A204.1 (cell line): ENCODE measurements around the gene ID4.
"Not testable (repeated sequence)": the region's sequence is repeated elsewhere in the genome, so short reads cannot be mapped to it uniquely, and the experiment has no call there.

Experiments used
- FAIRE-seq: peaks from 2 replicates; lab custom pipeline; 2012; peaks lifted over from hg19 to GRCh38; lab: Jason Lieb, UNC

ID4 gene

DNA sequence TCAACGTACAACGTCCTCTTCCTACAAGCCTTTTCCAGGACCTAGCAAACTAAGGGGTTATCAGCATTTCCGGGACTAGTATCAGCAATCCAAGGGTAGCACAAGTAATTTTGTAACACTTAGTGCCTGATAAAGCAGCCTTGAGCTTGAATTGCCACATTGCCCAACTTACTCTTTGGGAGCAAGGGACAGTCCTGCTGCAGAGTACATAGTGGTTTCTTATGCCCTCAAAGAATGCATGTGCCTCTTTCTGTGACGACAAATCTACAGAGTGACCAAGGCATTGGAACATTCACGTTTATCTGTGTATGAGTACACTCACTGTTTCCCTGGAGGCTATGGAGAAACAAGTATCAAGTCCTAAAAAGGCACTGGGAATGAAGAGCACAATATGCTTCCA, 3.2 kb upstream of the ID4 start:
- no peak for FAIRE-seq

DNA sequence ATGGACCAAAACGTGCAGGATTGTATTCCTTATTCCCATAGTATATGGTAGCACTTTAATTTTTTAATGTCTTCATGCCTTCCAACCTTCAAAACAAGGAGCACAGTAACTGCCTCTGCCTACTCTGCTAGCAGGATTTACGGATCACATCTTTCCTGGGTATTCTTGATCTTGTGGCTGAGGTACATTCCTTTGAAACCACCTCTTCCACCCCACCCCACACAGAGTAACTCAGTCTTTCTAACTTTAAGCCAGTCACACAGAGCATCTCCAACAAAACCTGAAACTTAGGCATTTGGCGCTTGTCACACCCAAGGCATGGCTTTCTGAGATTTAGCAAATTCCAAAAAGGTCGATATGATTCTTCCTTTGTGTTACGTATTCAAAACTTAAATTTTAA, 2.3 kb upstream of the ID4 start:
- no peak for FAIRE-seq

DNA sequence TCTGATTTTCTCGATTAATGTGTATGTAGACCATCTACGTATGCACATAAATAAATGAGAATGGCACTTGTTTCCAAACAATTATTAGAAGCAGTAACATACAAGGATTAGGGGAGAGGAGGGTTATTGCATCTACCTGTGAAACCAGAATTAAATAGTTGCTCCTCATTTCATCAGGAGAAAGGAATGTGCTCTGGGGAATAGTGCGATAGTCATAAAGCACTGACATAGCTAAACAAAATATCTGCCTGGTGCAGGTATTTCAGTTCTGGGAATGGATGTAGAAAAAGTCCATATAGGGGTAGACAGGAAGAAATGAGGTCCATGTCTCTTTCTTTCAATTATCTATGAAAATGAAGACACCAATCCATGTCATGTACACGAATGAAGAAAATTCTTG, 1.6 kb upstream of the ID4 start:
- FAIRE-seq, result no peak

DNA sequence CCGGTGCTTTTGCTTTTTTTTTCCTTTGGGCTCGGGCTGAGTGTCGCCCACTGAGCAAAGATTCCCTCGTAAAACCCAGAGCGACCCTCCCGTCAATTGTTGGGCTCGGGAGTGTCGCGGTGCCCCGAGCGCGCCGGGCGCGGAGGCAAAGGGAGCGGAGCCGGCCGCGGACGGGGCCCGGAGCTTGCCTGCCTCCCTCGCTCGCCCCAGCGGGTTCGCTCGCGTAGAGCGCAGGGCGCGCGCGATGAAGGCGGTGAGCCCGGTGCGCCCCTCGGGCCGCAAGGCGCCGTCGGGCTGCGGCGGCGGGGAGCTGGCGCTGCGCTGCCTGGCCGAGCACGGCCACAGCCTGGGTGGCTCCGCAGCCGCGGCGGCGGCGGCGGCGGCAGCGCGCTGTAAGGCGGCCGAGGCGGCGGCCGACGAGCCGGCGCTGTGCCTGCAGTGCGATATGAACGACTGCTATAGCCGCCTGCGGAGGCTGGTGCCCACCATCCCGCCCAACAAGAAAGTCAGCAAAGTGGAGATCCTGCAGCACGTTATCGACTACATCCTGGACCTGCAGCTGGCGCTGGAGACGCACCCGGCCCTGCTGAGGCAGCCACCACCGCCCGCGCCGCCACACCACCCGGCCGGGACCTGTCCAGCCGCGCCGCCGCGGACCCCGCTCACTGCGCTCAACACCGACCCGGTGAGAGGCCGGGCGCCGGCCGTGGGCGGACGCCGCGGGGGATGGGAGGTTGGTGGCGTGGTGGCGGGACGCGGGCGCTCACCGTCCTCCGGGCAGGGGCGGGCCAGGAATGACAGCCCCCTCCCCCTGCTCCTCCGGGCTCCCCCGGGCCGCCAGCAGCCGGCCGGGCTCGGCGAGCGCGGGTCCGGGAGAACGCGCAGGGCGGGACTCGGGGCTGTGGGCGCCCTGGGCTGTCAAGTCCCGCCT, 606 bp downstream of the ID4 start:
- no peak for FAIRE-seq

DNA sequence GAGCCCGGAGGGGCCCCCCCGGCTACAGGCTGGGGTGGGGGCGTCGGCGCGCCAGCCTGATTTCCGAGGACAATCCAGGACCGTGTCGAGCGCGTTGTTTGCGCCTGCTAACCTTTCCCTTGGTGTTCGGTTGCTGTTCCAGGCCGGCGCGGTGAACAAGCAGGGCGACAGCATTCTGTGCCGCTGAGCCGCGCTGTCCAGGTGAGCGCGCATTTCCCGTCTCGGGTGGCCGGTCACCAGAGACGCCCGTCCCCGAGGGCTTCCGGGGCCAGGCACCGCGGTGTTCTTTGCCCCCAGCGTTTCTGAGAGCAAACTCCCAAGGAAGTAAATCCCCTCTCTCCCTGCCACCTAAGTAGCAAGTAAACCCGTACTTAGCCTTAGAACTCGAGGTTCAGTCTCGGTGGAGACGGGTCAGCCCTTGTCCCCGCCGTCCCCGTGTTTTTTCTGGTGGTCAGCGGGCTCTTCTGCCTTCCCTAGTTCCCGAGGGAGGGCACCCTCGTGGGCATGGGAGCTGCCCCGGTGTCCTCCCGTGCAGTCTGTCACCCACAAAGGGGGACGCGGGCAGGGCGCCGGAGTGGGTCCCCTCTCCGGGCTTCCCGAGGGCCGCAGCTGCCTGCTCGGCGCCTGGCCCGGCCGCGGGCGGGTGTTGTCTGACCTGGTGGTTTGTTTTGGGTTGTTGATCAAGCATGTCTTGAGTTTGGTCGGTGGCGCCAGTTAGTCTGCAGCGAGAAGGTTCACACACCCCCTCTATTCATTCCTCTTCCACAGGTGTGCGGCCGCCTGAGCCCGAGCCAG, 1.5 kb downstream of the ID4 start:
- no peak for FAIRE-seq

DNA sequence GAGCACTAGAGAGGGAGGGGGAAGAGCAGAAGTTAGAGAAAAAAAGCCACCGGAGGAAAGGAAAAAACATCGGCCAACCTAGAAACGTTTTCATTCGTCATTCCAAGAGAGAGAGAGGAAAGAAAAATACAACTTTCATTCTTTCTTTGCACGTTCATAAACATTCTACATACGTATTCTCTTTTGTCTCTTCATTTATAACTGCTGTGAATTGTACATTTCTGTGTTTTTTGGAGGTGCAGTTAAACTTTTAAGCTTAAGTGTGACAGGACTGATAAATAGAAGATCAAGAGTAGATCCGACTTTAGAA, 2.0 kb downstream of the ID4 start:
- FAIRE-seq, result no peak

DNA sequence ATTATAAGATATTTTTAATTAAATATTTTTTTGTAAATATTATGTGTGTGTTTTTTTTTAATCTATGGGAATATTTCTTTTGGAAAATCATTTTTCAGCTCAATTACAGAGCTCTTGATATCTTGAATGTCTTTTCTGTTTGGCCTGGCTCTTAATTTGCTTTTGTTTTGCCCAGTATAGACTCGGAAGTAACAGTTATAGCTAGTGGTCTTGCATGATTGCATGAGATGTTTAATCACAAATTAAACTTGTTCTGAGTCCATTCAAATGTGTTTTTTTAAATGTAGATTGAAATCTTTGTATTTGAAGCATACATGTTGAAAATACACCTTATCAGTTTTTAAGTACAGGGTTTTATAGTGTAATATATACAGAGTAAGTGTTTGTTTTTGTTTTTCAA, 2.6 kb downstream of the ID4 start:
- FAIRE-seq, result no peak

DNA sequence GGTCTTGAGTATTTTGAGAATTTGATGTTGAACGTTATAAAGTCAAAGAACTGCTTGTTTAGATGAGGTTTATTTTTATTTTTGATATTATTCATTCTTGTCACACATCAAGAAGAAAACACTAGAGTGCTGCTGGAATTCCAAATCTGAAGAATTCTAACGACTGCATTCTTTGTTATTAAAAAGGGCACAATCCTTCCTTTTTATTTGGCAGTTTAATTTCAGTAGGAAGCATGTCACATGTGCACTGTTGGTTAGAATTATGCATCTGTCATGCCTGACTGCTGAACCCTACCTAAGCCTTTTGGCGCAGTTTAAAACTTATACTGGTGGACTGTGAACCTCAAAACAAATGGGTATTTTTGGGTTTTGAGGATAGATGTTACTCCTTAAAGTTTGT, 4.0 kb downstream of the ID4 start:
- no peak for FAIRE-seq

DNA sequence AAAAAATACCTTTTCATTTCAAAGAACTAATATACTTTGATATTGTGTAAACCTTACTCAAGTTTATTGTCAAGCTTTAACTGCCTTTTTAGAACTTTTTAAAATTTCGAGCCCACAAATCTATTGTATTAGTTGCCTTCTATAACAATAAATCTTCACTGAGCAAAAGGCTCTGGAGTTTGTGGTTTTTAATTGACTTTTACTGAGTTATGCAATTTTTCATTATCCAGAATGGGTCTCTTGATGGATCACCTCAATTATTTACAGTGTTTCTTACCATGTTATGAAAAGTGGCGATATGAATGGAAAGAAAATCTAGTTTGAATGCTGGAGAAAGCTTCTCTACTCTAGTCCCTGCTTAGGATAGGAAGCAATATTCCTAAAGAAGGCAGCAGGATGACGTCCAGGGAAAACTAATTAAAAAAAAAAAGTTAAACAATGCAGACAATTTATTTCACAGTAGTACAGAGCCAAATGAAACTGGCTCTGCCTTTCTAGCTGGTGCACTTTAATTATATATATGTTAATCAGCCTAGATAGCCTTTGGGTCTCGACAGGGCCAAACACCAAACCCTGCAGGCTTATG, 5.0 kb downstream of the ID4 start:
- FAIRE-seq, result no peak

DNA sequence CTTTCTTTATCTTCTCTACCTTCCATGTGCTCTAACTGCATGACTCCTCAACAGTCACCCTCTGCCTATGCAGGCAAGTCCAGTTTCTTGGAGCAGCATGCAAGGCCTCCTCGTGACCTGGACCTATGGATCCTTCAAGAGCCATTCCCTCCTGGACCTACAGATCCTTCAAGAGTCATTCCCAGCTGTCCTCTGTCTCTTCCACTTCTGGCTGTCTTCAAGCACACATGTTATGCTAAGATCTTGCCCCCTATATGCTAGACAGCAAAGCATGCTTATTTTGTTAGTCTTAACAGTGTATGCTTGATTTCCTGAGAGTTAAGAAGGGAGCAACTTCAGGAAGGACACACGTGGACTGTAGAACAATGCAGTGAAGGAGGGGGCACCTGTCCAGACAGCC, 7.5 kb downstream of the ID4 start:
- FAIRE-seq, result no peak

DNA sequence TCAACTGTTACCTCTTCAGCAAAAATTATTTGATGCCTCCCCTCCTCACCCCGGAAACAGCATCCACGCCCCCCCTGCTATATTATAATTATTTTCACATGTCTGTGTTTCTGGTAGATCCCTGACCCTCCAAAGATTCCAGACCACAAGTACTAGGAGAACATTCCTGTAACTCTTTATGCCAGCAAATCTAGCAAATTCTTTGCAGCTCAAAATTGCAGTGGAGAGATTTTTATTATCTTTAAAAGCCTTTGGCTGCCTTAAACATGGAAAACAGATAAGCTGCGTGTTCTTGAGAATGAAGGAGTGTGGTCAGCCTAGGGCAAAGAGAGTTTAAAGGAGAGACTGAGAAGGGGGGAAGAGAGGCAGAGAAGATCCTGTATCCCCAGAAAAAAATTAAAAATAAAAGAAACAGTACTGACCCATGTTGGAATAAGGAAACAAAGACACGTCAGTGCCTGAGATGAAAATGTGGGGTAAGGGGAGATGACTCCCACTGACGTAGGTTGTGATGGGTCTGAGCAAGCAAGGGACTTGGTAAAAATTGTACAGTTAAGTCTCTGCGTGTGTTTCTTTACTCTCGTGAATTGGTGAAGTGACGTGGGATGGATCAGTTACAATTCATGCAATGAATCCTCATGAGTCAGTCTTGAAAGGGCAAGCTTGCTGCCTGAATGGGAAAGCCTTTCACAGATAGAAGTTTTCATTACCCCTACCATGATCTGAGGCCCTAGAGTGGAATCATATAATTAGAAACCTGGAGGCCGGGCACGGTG, 8.3 kb downstream of the ID4 start:
- no peak for FAIRE-seq

DNA sequence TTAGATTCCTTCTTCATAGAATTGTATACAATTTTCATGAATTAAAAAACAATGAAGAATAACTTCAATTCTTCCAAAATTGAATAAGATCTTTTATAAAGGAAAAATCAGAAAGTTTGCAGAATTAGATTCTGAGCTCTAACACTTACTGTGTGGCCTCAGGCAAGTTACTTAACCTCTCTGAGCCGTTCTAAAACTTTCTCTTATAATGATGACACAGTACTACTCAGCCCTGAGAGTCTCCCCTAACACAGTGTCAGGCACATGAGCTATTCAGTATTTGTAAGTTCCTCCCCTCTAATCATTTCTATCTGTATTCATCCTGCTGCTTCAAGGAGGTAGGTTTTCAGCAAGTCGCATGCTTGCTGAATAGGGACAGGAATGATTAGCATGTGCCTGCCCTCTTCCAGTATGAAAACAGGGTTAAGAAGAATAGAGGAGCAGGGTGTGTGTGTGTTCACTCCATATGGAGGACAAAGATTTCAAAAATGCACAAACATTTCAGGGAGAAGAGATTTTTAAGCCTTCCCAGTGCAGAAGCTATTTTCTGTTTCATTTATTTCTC, 11.4 kb downstream of the ID4 start:
- FAIRE-seq, result no peak

DNA sequence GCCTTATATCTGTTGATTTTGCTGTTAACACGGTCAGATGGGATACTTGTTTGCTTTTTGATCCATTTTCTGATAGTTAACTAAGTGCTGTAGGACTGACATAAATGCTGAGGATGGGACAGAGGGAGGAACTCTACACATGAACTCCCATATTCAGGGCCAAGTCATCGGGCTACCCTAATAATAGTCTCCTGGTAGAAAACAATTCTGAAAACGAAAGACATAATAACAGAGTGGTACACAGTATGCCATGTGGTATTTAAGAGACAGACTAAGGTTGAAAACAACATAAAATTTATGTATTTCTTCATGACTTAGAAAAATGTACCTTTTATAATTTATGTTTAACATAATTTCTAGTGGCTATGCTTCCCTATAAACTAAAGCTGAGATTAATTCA, 12.0 kb downstream of the ID4 start:
- no peak for FAIRE-seq

DNA sequence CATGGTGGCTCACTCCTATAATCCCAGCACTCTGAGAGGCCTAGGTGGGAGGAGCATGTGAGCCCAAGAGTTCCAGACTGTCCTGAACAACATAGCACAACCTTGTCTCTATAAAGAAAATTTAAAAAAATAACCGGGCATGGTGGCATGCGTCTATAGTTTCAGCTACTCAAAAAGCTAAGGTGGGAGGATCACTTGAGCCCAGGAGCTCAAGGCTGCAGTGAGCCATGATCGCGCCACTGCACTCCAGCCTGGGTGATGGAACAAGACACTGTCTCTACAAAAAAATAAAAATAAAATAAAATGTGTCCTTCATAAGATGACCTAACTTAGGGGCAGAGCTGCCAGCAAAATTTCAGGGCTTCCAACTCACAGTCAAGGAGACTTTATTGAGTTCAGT, 12.6 kb downstream of the ID4 start:
- FAIRE-seq, result no peak

DNA sequence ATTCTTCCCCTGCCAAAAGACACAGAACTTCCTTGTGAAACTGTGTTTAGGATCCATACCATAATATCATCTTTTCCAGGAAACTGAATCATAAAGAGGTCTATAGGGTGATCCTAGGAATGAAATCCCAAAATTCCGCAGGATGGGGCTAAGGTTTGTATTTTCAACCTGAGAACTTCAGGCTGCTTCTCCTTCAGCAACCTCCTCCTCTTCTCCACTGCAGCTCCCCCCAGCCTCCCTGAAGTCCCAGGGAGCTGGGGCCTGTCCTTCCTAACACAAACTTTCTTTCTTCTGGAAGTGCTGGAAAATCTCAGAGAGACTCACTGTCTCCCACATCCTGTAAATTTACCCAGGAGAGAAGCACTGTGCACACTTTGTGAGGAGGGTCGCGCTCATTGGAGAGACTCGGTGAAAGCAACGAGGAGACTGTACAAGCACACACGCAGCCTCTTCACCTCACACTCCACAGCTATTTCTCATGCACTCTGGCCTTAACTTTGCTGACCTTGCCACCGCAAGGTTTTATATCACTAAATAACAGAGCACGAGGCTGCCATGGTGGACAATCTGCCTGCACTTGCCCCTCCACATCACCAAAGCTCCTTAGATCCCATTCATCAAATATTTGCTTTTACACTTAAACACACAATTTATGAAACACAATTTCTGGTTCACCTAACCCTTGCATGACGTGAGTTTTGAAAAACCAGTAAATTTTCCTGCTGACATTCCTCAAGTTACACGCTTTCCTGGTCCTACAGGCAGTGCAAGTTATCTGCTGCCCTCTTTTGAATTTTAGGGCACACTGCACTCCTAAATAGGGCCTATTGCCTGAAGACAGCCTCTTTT, 14.3 kb downstream of the ID4 start:
- peak; percentile 90 for FAIRE-seq

DNA sequence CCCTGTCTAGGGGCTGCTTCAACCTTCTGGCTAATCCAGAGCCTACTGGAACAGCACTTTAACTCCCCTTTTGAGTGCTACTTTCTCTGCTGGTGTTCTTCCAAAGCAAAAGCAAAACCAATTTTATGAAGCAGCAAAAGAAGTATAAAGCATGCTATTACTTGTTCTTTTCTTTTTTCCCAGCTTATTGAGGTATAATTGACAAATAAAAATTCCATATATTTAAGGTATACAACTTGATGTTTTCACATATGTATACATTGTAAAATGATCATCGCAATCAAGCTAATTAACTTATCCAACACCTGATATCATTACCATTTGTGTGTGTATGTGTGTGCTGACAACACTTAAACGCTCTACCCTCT, 14.9 kb downstream of the ID4 start:
- no peak for FAIRE-seq

DNA sequence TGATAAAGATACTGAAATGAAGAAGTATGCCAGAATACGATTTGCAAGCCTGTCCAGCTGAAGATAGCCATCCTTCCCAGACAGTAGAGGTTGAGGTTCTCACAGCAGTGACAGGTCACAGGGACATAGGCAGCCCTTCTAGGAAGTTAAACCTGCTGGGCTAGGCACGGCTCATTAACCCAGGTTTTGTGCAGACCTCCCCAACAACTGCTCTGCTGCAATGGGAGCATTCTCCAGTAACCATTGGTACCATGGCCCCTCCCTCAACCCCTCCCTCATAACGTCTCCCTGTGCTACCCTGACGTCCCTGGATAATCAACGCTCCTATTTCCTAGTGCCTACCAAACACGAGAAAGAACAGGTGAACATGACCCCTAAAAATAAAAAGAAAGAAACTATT, 15.8 kb downstream of the ID4 start:
- FAIRE-seq, result no peak

DNA sequence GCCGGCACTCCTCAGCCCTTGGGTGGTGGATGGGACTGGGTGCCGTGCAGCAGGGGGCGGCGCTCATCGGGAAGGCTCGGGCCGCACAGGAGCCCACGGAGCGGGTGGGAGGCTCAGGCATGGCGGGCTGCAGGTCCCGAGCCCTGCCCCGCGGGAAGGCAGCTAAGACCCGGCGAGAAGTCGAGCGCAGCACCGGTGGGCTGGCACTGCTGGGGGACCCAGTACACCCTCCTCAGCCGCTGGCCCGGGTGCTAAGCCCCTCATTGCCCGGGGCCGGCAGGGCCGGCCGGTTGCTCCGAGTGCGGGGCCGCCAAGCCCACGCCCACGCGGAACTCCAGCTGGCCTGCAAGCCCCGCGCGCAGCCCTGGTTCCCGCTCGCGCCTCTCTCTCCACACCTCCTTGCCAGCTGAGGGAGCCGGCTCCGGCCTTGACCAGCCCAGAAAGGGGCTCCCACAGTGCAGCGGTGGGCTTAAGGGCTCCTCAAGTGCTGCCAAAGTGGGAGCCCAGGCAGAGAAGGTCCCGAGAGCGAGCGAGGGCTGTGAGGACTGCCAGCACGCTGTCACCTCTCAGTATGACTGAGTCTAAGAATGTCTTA, 17.3 kb downstream of the ID4 start:
- not testable (repeated sequence) for FAIRE-seq

DNA sequence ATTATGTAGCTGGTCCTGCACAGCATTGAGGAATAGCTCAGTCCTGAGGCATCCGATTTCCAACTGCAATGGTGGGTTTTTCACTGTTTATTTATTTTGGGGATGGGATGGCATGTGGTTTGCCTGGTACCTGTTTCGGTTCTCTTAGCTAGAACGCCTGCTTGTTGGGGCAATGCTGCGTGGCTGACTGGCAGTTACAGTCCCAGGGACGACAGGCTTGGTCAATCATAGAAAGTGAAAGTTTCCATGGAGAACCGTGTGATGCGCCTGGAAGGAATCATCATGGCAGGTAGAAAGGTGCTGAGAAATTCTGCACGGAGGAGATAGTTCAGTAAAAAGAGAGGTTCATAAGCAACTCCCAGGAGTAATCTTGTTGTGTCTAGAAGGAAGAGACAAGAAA, 18.4 kb downstream of the ID4 start:
- FAIRE-seq, result no peak

DNA sequence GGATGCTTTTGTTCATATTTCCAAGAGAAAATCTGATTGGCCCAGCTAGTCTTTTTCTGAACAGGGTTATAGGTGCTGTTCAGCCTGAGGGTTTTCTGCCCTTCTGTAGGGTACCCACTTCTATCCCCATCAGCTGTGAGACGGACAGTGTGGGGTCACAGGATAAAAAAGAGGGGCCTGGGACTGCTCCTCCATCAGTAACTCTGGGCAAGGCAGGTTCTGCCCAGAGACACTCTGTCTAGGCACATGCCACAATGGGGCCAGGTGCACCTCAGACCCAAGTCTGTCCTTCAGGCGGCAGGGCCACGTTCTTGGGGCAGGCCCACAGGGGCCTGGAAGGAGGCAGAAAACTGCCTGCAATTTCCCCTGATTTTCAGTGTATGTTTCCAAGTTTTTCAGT, 20.0 kb downstream of the ID4 start:
- no peak for FAIRE-seq

DNA sequence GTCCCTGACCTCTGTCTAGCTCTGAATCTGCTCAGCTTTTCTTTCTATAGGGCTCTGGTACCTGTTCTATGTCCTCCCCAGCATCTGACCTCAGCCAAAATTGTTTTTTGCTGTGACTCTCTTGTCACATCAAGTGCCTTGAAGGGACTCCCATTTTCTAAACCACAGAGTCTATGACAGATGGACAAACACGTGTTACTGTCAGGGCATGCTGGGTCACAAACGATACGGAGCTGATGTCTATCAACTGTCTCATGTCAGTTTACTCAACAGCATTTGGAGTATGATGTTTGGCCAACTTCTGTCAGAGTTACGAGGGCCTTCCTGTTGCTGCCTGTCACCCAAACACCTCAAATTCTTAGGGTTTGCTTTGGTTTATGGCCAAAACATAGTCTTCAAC, 20.5 kb downstream of the ID4 start:
- no peak for FAIRE-seq
